HepG2 (cell line): Measurements from ENCODE around the gene GIMAP8. TPM values are rescaled to one million over a fixed set of nuclear protein-coding genes. Genes with fewer than 3 reads are reported as not detected.

Experiments used
- ATAC-seq: fragments of 200-7000 bp; cut with Tn5 transposase; 3 replicates; pipeline ENCODE4 v1.9.1; 2020; ENCODE audit warnings: mild to moderate bottlenecking, moderate library complexity
- BruUV-seq: library from RNA; stranded (reverse); fragments of 400-500 nt; replicated peaks from 2 replicates; lab custom pipeline; 2021; lab: Mats Ljungman, UMichigan
- CTCF ChIA-PET: fragments of 300-600 bp; formaldehyde crosslinking; extraction: SDS; loops from one replicate; lab custom pipeline; 2021; ENCODE audit warnings: low total read pairs, inconsistent platforms, low intra/inter-chr PET ratio; lab: Yijun Ruan, JAX
- POLR2A ChIA-PET: fragments of 350-600 bp; sonication (Branson Sonifier 250); formaldehyde crosslinking; loops from one replicate; lab custom pipeline; 2020; ENCODE audit warnings: antibody characterized with exemption, inconsistent platforms; lab: Yijun Ruan, JAX
- DNase-seq: peaks from one replicate; pipeline ENCODE4 v3.0.0-alpha.2; 2015; ENCODE audit warnings: low spot score
- FAIRE-seq: peaks from 3 replicates; lab custom pipeline; 2011; peaks lifted over from hg19 to GRCh38; lab: Jason Lieb, UNC
- H2AFZ ChIP-seq: one replicate; pipeline ENCODE4 v1.6.1; 2011; ENCODE audit warnings: low read length, inconsistent platforms
- H3K27ac ChIP-seq: fragments of 300-600 bp; 3 replicates; pipeline ENCODE4 v1.8.0; 2011; ENCODE audit warnings: mixed run types, mild to moderate bottlenecking, mixed read lengths, low read length, inconsistent platforms; ENCODE audit not compliant: insufficient read depth; ENCODE audit errors: extremely low read length
- H3K27me3 ChIP-seq, 2 experiments: fragments of 200-600 bp in 1 of 2; 2 replicates in 1 of 2; 3 replicates in 1 of 2; pipeline versions ENCODE4 v1.6.0 to v1.8.0; 2011; ENCODE audit warnings: low read length in 2 of 2, mild to moderate bottlenecking in 2 of 2, moderate library complexity in 2 of 2, inconsistent platforms in 1 of 2; ENCODE audit not compliant: insufficient read depth in 2 of 2, control insufficient read depth in 1 of 2
- H3K36me3 ChIP-seq, 2 experiments: fragments of 200-600 bp in 1 of 2; replicated peaks in 1 of 2; 2 replicates in 1 of 2; 3 replicates in 1 of 2; pipeline versions ENCODE4 v1.5.1 to v1.8.0; 2011; ENCODE audit warnings: low read length in 2 of 2, inconsistent platforms in 1 of 2; ENCODE audit not compliant: insufficient read depth in 2 of 2, control insufficient read depth in 1 of 2
- H3K4me1 ChIP-seq: 2 replicates; pipeline ENCODE4 v1.5.1; 2012; ENCODE audit warnings: low read length, inconsistent platforms; ENCODE audit not compliant: insufficient read depth
- H3K4me2 ChIP-seq: 2 replicates; pipeline ENCODE4 v1.6.0; 2011; ENCODE audit warnings: low read depth, low read length, inconsistent platforms
- H3K4me3 ChIP-seq, 3 experiments: fragments of 200-600 bp in 1 of 3; sonication (generic), shearing (Covaris generic) in 1 of 3; replicated peaks in 1 of 3; 2 replicates each; pipeline ENCODE4 v1.5.1; 2011 to 2016; ENCODE audit warnings: low read length in 3 of 3, inconsistent platforms in 2 of 3, low read depth in 2 of 3, mild to moderate bottlenecking in 2 of 3, control low read depth in 1 of 3, mixed read lengths in 1 of 3; ENCODE audit not compliant: insufficient read depth in 1 of 3
- H3K79me2 ChIP-seq: one replicate; pipeline ENCODE4 v1.6.1; 2011; ENCODE audit warnings: low read length, inconsistent platforms; ENCODE audit not compliant: insufficient read depth
- H3K9ac ChIP-seq: 2 replicates; pipeline ENCODE4 v1.6.0; 2011; ENCODE audit warnings: mild to moderate bottlenecking, low read depth, low read length, inconsistent platforms; ENCODE audit not compliant: insufficient read depth
- H3K9me3 ChIP-seq: 2 replicates; pipeline ENCODE4 v1.5.1; 2012; ENCODE audit warnings: mild to moderate bottlenecking, low read length
- H4K20me1 ChIP-seq: 2 replicates; pipeline ENCODE4 v1.6.0; 2011; ENCODE audit warnings: inconsistent platforms, mild to moderate bottlenecking, low read length, moderate library complexity; ENCODE audit not compliant: insufficient read depth
- DRAP1 ChIP-seq: IDR thresholded peaks from 2 replicates; pipeline ENCODE4 v1.6.1; 2016; ENCODE audit warnings: missing genetic modification reagents, missing compliant biosample characterization
- NCOA5 ChIP-seq: sonication (generic); formaldehyde crosslinking; IDR thresholded peaks from 2 replicates; pipeline ENCODE4 v1.4.0; 2020; ENCODE audit warnings: missing genetic modification reagents
- SMYD3 ChIP-seq: sonication (generic); formaldehyde crosslinking; IDR thresholded peaks from 2 replicates; pipeline ENCODE4 v1.8.1; 2023; ENCODE audit warnings: mild to moderate bottlenecking, missing genetic modification reagents
- SP5 ChIP-seq: IDR thresholded peaks from 2 replicates; pipeline ENCODE4 v1.6.1; 2016; ENCODE audit warnings: low read depth, borderline replicate concordance
- ZNF615 ChIP-seq: sonication (generic); formaldehyde crosslinking; IDR thresholded peaks from 2 replicates; pipeline ENCODE4 v1.5.0; 2020; ENCODE audit warnings: mild to moderate bottlenecking, missing genetic modification reagents, borderline replicate concordance
- ZNF713 ChIP-seq: sonication (generic); formaldehyde crosslinking; IDR thresholded peaks from 2 replicates; pipeline ENCODE4 v1.4.0; 2020; ENCODE audit warnings: mild to moderate bottlenecking, missing genetic modification reagents
- ZNF75D ChIP-seq: sonication (generic); formaldehyde crosslinking; IDR thresholded peaks from 2 replicates; pipeline ENCODE4 v1.8.1; 2023; ENCODE audit warnings: missing genetic modification reagents, mild to moderate bottlenecking, borderline replicate concordance
- WGBS: methylation state at CpG from one replicate; pipeline ENCODE4 v1.1.6; 2017; ENCODE audit warnings: low lambda C conversion rate; 5-methylcytosine and 5-hydroxymethylcytosine counted together
- in situ Hi-C: cut with HindIII; loops from 2 replicates; pipeline ENCODE4 v1.10.0; 2017; ENCODE audit warnings: low pct_unique_long_range_greater_than_20kb; ENCODE audit not compliant: extremely low pct_ligation_motif_present
- intact Hi-C: fragments of 100-400 bp; cut with micrococcal nuclease; formaldehyde crosslinking; loops from one replicate; pipeline ENCODE4 v1.10.0; 2022; ENCODE audit not compliant: unreplicated experiment
- polyA plus RNA-seq, 8 experiments: library from polyadenylated mRNA; depleted of rRNA in 3 of 8; stranded (reverse) in 7 of 8; unstranded in 1 of 8; fragments of >200 nt; fragmentation: Illumina TruSeq in 4 of 8; extraction: Trizol in 4 of 8; gene quantifications; 2 replicates each; pipeline versions ENCODE4 v1.2.1 to v1.2.3, GENCODE V29; 2011 to 2016; ENCODE audit warnings: low read depth in 4 of 8, missing spikeins in 1 of 8, mixed read lengths in 1 of 8; ENCODE audit not compliant: insufficient read depth in 1 of 8
- total RNA-seq, 5 experiments: library from RNA; depleted of rRNA; stranded (reverse); fragments of >200 nt; fragmentation: Illumina TruSeq; extraction: Trizol; gene quantifications; 2 replicates each; pipeline ENCODE4 v1.2.3, GENCODE V29; 2016; ENCODE audit warnings: low read depth in 1 of 5

GIMAP8 gene
- total and polyA plus RNA-seq, 2 of the 13 experiments (the other 11 are each of a cell fraction or from before 2014, with no cell fraction given): not detected

- H3K79me2 ChIP-seq: no peaks in the 10 kb centered on the region
- BruUV-seq: no TSS peak
- H3K9me3 ChIP-seq: 0 out of 2 replicates have a peak, but pooled peaks cover 4% of the 10 kb centered on the region
- H3K27ac ChIP-seq: no peak overlapping the region
- no peaks in the 10 kb centered on the region for H3K4me1 ChIP-seq
- H3K36me3 ChIP-seq: no peaks in the 10 kb centered on the region
- WGBS: 30% methylated on average over 15 of the region's 18 CpGs
- H3K9ac ChIP-seq: no peak overlapping the region
- H4K20me1 ChIP-seq: no peaks in the 10 kb centered on the region
- peaks cover 1 to 32% of the 10 kb centered on the region in 2 experiments; a peak in 3 of 5 replicates for H3K27me3 ChIP-seq
- H2AFZ ChIP-seq: no peak overlapping the region
- in situ Hi-C loops (no loop called here), intact Hi-C loops (no loop called here)
- TF ChIP-seq ZNF615 (CRISPR knock-in tag) (no peak), DRAP1 (CRISPR knock-in tag) (no peak), ZNF713 (CRISPR knock-in tag) (no peak), ZNF75D (CRISPR knock-in tag) (no peak), SMYD3 (CRISPR knock-in tag) (no peak), SP5 (CRISPR knock-in tag) (no peak), NCOA5 (CRISPR knock-in tag) (no peak)
- DNase-seq (no peak), FAIRE-seq (no peak), ATAC-seq (no peak; the same call in 2 of the 3 replicates)
- H3K4me2 ChIP-seq: no peak overlapping the region
- ChIA-PET CTCF (no interaction called here), POLR2A (no interaction called here)
- H3K4me3 ChIP-seq: no peak overlapping the region
Observed at GRCh38 chr7:150443793-150444540, 6.5 kb upstream of the GIMAP8 start.
